K562 (cell line): ENCODE measurements around the gene ITGB2. TPM values are rescaled to one million over a fixed set of nuclear protein-coding genes. Genes with fewer than 3 reads are reported as not detected.

Experiments
- ARID2 ChIP-seq: fragments of 450-650 bp; IDR thresholded peaks from 2 replicates; pipeline ENCODE4 v1.6.1; 2017; ENCODE audit warnings: antibody characterized with exemption, mild to moderate bottlenecking
- CBX8 ChIP-seq: fragments of 200-600 bp; sonication (generic); IDR thresholded peaks from 2 replicates; pipeline ENCODE4 v1.6.1; 2012; ENCODE audit warnings: borderline replicate concordance, mixed run types, low read depth, mild to moderate bottlenecking, moderate library complexity, mixed read lengths, low read length, control low read depth, inconsistent platforms; ENCODE audit not compliant: poor library complexity, severe bottlenecking; ENCODE audit errors: extremely low read depth
- ELF4 ChIP-seq: fragments of 450-650 bp; formaldehyde crosslinking; IDR thresholded peaks from 2 replicates; pipeline ENCODE4 v1.4.0; 2022; ENCODE audit warnings: missing genetic modification characterization
- ETV5 ChIP-seq: sonication (generic); formaldehyde crosslinking; IDR thresholded peaks from 2 replicates; pipeline ENCODE4 v1.4.0; 2020; ENCODE audit warnings: low read depth, mild to moderate bottlenecking, missing genetic modification reagents
- FOXA1 ChIP-seq: fragments of 450-650 bp; IDR thresholded peaks from 2 replicates; pipeline ENCODE4 v1.6.1; 2016; ENCODE audit warnings: mild to moderate bottlenecking, borderline replicate concordance
- HDAC8 ChIP-seq: fragments of 450-650 bp; IDR thresholded peaks from 2 replicates; pipeline ENCODE4 v1.6.1; 2016; ENCODE audit warnings: mild to moderate bottlenecking, missing genetic modification characterization, moderate library complexity, missing compliant biosample characterization
- MAFF ChIP-seq: IDR thresholded peaks from 2 replicates; pipeline ENCODE4 v1.6.1; 2012; ENCODE audit warnings: low read length, improper control_type of control experiment
- MAFK ChIP-seq: IDR thresholded peaks from 2 replicates; pipeline ENCODE4 v1.6.1; 2011; ENCODE audit warnings: low read length, improper control_type of control experiment
- MEIS2 ChIP-seq: fragments of 450-650 bp; IDR thresholded peaks from 2 replicates; pipeline ENCODE4 v1.6.1; 2014; ENCODE audit warnings: mild to moderate bottlenecking; ENCODE audit not compliant: partially characterized antibody
- MYBL2 ChIP-seq, 2 experiments: fragments of 450-650 bp in 1 of 2; sonication (generic) in 1 of 2; formaldehyde crosslinking in 1 of 2; IDR thresholded peaks; 2 replicates each; pipeline versions ENCODE4 v1.6.1 to v1.8.1; 2017 to 2022; ENCODE audit warnings: borderline replicate concordance in 1 of 2, inconsistent platforms in 1 of 2, low read depth in 1 of 2, mild to moderate bottlenecking in 1 of 2, missing genetic modification reagents in 1 of 2, moderate library complexity in 1 of 2
- POLR2AphosphoS5 ChIP-seq: IDR thresholded peaks from 2 replicates; pipeline ENCODE4 v1.6.1; 2011; ENCODE audit warnings: mild to moderate bottlenecking, low read depth, low read length, moderate library complexity; ENCODE audit not compliant: control insufficient read depth, insufficient read depth
- PTRF ChIP-seq: fragments of 450-650 bp; IDR thresholded peaks from 2 replicates; pipeline ENCODE4 v1.6.1; 2016; ENCODE audit warnings: mild to moderate bottlenecking, missing genetic modification characterization, missing compliant biosample characterization
- SMARCE1 ChIP-seq: fragments of 450-650 bp; IDR thresholded peaks from 2 replicates; pipeline ENCODE4 v1.7.1; 2016; ENCODE audit warnings: mild to moderate bottlenecking
- STAT6 ChIP-seq: sonication (generic); formaldehyde crosslinking; IDR thresholded peaks from 2 replicates; pipeline ENCODE4 v1.8.1; 2023; ENCODE audit warnings: mild to moderate bottlenecking, missing genetic modification reagents
- ZC3H11A ChIP-seq: IDR thresholded peaks from 2 replicates; pipeline ENCODE4 v1.6.1; 2012; ENCODE audit warnings: low read depth, low read length, improper control_type of control experiment
- ZFX ChIP-seq: sonication (generic); formaldehyde crosslinking; IDR thresholded peaks from 2 replicates; pipeline ENCODE4 v1.8.0; 2022; ENCODE audit warnings: mild to moderate bottlenecking, missing genetic modification reagents, moderate library complexity
- ZKSCAN8 ChIP-seq: fragments of 200-800 bp; sonication (Bioruptor generic); IDR thresholded peaks from 2 replicates; pipeline ENCODE4 v1.6.1; 2016; ENCODE audit warnings: missing genetic modification characterization, missing compliant biosample characterization
- ZNF24 ChIP-seq: fragments of 450-650 bp; IDR thresholded peaks from 2 replicates; pipeline ENCODE4 v1.6.1; 2016
- ZNF431 ChIP-seq: sonication (generic); formaldehyde crosslinking; IDR thresholded peaks from 2 replicates; pipeline ENCODE4 v1.8.0; 2022; ENCODE audit warnings: mild to moderate bottlenecking, missing genetic modification reagents
- ZNF583 ChIP-seq: fragments of 250-450 bp; sonication (Bioruptor Pico); IDR thresholded peaks from 2 replicates; pipeline ENCODE4 v1.4.0; 2020
- ZNF639 ChIP-seq, 2 experiments: fragments of 200-800 bp in 1 of 2; sonication (Bioruptor generic) in 1 of 2; sonication (generic) in 1 of 2; formaldehyde crosslinking in 1 of 2; IDR thresholded peaks in 1 of 2; conservative IDR thresholded peaks in 1 of 2; 2 replicates each; pipeline versions ENCODE4 v1.5.0 to v1.6.1; 2016 to 2020; ENCODE audit warnings: missing compliant biosample characterization in 1 of 2, missing genetic modification characterization in 1 of 2, missing genetic modification reagents in 1 of 2
- polyA plus RNA-seq, 8 experiments: library from polyadenylated mRNA; depleted of rRNA in 4 of 8; stranded (reverse) in 5 of 8; unstranded in 3 of 8; fragments of >200 nt; fragmentation: Nextera tagmentation in 2 of 8; fragmentation: Illumina TruSeq in 1 of 8; extraction: Ambion mirVana in 2 of 8; extraction: Trizol in 1 of 8; gene quantifications; 2 replicates each; pipeline versions ENCODE4 v1.2.1 to v1.2.3, GENCODE V29; 2011 to 2014; ENCODE audit warnings: inconsistent platforms in 1 of 8, missing spikeins in 1 of 8
- total RNA-seq, 7 experiments: library from RNA; depleted of rRNA in 6 of 7; stranded (reverse); fragments of >200 nt in 6 of 7; fragmentation: Illumina TruSeq in 2 of 7; extraction: Trizol in 2 of 7; gene quantifications; 2 replicates each; pipeline versions ENCODE4 v1.2.1 to v1.2.3, GENCODE V29; 2011 to 2021; ENCODE audit warnings: low replicate concordance in 1 of 7
- TF ChIP-seq, protein P1 (sequence below): fragments of 200-800 bp; sonication (Bioruptor generic); IDR thresholded peaks from 2 replicates; pipeline ENCODE4 v1.6.1; 2017; ENCODE audit warnings: missing genetic modification characterization, missing compliant biosample characterization

Gene ITGB2
- total and polyA plus RNA-seq, 9 of the 15 experiments (the other 6 are each of a cell fraction or from before 2014, with no cell fraction given) = 0.07 to 1.3 (median 0.51) TPM; not detected in 2

DNA sequence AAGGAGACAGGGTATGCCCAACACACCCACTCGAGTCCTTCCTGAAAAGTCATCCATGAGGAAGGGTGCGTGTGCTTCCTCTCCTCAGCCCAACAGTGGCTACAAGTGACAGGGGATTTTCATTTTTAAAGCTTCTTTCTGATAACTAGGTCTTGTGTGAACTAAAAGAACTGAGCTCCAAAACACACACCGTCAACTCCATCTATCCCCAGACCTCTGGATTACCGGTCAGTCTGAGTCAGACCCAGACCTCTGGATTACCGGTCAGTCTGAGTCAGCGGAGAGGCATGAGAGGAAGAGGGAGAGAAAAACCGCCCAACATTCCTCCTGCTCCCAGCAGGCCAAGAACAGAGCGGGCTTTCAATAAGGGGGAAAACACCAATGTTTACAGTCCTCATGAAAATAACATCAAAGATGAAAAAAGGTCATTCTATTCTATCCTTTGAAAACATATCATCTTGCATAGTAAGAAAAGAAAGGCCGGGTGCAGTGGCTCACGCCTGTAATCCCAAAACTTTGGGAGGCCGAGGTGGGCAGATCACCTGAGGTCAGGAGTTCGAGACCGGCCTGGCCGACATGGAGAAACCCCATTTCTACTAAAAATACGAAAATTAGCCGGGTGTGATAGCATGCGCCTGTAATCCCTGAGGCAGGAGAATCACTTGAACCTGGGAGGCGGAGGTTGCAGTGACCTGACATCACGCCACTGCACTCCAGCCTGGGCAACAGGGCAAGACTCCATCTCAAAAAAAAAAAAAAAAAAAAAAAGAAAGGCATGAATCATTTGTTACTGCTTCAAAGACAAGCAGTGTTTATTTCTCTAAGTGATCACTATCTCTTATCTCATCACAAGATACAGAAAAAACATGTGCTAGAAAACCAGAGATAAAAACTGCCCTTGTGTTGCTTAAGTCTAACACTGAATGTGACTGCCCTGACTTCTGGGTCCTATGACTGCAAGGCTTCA, 50.6 kb downstream of the ITGB2 start (continued):
- TF ChIP-seq MAFK (0 out of 2 replicates have a peak, but pooled peaks have one; percentile 38), PTRF (tag) (no peak), ZKSCAN8 (CRISPR knock-in tag) (no peak), MYBL2 (IDR thresholded peaks at IDR 0.05; ENCODE audit: low read depth) (no peak), MYBL2 (CRISPR knock-in tag; IDR thresholded peaks at IDR 0.05; ENCODE audit: borderline replicate concordance) (no peak), ELF4 (CRISPR knock-in tag) (no peak), ARID2 (no peak), ZNF431 (CRISPR knock-in tag) (no peak), ZNF583 (CRISPR knock-in tag) (no peak), ZC3H11A (no peak), SMARCE1 (peak; percentile 88), STAT6 (no peak), ZFX (CRISPR knock-in tag) (no peak), ZNF639 (CRISPR knock-in tag; conservative IDR thresholded peaks at IDR 0.05 in 1 of 2, IDR thresholded peaks at IDR 0.05 in 1 of 2) (no peak), MAFF (0 out of 2 replicates have a peak, but pooled peaks have one; percentile 0), FOXA1 (no peak), POLR2AphosphoS5 (no peak), CBX8 (no peak), HDAC8 (tag) (no peak), ETV5 (CRISPR knock-in tag) (peak; percentile 57), MEIS2 (peak; percentile 39), ZNF24 (no peak)
- TF ChIP-seq, protein P1, sequence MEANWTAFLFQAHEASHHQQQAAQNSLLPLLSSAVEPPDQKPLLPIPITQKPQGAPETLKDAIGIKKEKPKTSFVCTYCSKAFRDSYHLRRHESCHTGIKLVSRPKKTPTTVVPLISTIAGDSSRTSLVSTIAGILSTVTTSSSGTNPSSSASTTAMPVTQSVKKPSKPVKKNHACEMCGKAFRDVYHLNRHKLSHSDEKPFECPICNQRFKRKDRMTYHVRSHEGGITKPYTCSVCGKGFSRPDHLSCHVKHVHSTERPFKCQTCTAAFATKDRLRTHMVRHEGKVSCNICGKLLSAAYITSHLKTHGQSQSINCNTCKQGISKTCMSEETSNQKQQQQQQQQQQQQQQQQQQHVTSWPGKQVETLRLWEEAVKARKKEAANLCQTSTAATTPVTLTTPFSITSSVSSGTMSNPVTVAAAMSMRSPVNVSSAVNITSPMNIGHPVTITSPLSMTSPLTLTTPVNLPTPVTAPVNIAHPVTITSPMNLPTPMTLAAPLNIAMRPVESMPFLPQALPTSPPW (CRISPR knock-in tag) = 0 out of 2 replicates have a peak, but pooled peaks have one; percentile 26
